Measurements from ENCODE around the gene SMO.

SMO gene

GRCh38 chr7:129188372-129188891, at the start of gene SMO:
Gene SMO (plus strand): TSS chr7:129188633. CDS start chr7:129189152, 519 bp downstream.
- H3K4me3 ChIP-seq (ENCODE audit: low read length), result peak within 1 kb of the TSS; percentile 70
- no peak for TF ChIP-seq CTCF (IDR thresholded peaks at IDR 0.05; ENCODE audit: insufficient read depth, low read depth, low read length, missing control alignments)
- peak; percentile 41 for DNase-seq (ENCODE audit: low read depth)

GRCh38 chr7:129143724-129144094, 44.7 kb upstream of the SMO start:
- DNase-seq (ENCODE audit: low read depth), result no peak
- TF ChIP-seq CTCF (IDR thresholded peaks at IDR 0.05; ENCODE audit: insufficient read depth, low read depth, low read length, missing control alignments), result no peak
- H3K4me3 ChIP-seq (ENCODE audit: low read length), result peak overlapping the region; percentile 60

GRCh38 chr7:129144095-129144833, 44.2 kb upstream of the SMO start, which contains the start of gene TSPAN33:
Gene TSPAN33 (plus strand): TSS chr7:129144707. CDS start chr7:129144981, 274 bp downstream.
- DNase-seq (ENCODE audit: low read depth), result peak; percentile 81
- peak within 1 kb of the TSS; percentile 60 for H3K4me3 ChIP-seq (ENCODE audit: low read length)
- no peak for TF ChIP-seq CTCF (IDR thresholded peaks at IDR 0.05; ENCODE audit: insufficient read depth, low read depth, low read length, missing control alignments)

- DNase-seq (ENCODE audit: low read depth), result no peak
- peak; percentile 11 for TF ChIP-seq CTCF (IDR thresholded peaks at IDR 0.05; ENCODE audit: insufficient read depth, low read depth, low read length, missing control alignments)
Measured at GRCh38 chr7:129144834-129145668, 43.4 kb upstream of the SMO start.

GRCh38 chr7:129146237-129146979, 42.0 kb upstream of the SMO start:
- no peak for DNase-seq (ENCODE audit: low read depth)
- no peak overlapping the region for H3K4me3 ChIP-seq (ENCODE audit: low read length)
- TF ChIP-seq CTCF (IDR thresholded peaks at IDR 0.05; ENCODE audit: insufficient read depth, low read depth, low read length, missing control alignments), result no peak

More at GRCh38 chr7:129144834-129145668, 43.4 kb upstream of the SMO start:
- H3K4me3 ChIP-seq (ENCODE audit: low read length), result peak overlapping the region; percentile 32

- H3K4me3 ChIP-seq (ENCODE audit: low read length), result no peak overlapping the region
- DNase-seq (ENCODE audit: low read depth), result no peak
- no peak for TF ChIP-seq CTCF (IDR thresholded peaks at IDR 0.05; ENCODE audit: insufficient read depth, low read depth, low read length, missing control alignments)
Measured at GRCh38 chr7:129147731-129148130, 40.7 kb upstream of the SMO start.
